Brain microvascular endothelial cell (primary cell): ENCODE measurements around the gene ITGAX.

ENCODE experiments used
- DNase-seq: peaks from one replicate; pipeline ENCODE4 v3.0.0-alpha.2; 2020
- H3K27ac ChIP-seq: fragments of 250-450 bp; sonication (Bioruptor Pico); 2 replicates; pipeline ENCODE4 v1.5.1; 2020; ENCODE audit warnings: mild to moderate bottlenecking, moderate library complexity
- H3K27me3 ChIP-seq: fragments of 250-450 bp; sonication (Bioruptor Pico); replicated peaks from 2 replicates; pipeline ENCODE4 v1.5.1; 2020; ENCODE audit warnings: mild to moderate bottlenecking
- H3K36me3 ChIP-seq: fragments of 250-450 bp; sonication (Bioruptor Pico); replicated peaks from 2 replicates; pipeline ENCODE4 v1.5.1; 2020; ENCODE audit warnings: mild to moderate bottlenecking
- H3K4me3 ChIP-seq: 2 replicates; pipeline ENCODE4 v1.5.1; 2011; ENCODE audit warnings: low read depth, mild to moderate bottlenecking, control low read depth, low read length, moderate library complexity
- in situ Hi-C: cut with HindIII; loops from 2 replicates; pipeline ENCODE4 v1.10.0; 2017; ENCODE audit warnings: low sequenced_read_pairs, low pct_ligation_motif_present
- TF ChIP-seq, protein P1 (sequence below): IDR thresholded peaks from 2 replicates; pipeline ENCODE4 v1.5.1; 2011; ENCODE audit warnings: low read depth, mild to moderate bottlenecking, moderate library complexity, low read length, control low read depth, inconsistent platforms; ENCODE audit errors: missing control alignments

ITGAX gene

DNA sequence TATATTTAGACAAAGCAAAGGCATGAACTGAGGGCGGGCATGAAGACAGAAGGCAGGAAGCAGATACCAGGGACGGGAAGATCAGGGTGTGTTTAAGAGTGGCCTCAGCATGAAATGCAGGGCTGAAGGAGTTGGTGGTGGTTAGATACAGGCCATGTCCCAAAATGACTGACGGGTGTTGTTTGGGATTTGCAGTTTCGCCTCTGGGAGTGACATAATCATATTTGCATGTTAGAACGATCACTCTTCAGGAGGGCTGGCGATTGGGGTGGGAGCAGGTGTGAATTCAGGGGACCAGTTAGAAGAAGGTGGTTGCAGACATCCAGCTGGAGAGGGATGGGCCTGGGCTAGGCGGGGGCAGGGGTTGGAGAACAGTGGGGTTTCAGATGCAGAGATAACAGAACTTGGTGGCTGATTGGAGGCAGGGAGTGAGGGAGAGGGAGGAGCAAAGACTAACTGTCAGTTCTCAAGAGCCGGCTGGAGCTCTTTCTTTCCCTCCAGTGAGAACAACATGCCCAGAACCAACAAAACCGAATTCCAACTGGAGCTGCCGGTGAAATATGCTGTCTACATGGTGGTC is 27.2 kb upstream of the ITGAX start:
- Histone ChIP-seq H3K36me3 (no peaks in the 10 kb centered on the region), H3K27ac (no peak overlapping the region), H3K4me3 (no peak overlapping the region), H3K27me3 (peaks cover 19% of the 10 kb centered on the region)
- in situ Hi-C loops = no loop called here
- DNase-seq = no peak
- TF ChIP-seq, protein P1, sequence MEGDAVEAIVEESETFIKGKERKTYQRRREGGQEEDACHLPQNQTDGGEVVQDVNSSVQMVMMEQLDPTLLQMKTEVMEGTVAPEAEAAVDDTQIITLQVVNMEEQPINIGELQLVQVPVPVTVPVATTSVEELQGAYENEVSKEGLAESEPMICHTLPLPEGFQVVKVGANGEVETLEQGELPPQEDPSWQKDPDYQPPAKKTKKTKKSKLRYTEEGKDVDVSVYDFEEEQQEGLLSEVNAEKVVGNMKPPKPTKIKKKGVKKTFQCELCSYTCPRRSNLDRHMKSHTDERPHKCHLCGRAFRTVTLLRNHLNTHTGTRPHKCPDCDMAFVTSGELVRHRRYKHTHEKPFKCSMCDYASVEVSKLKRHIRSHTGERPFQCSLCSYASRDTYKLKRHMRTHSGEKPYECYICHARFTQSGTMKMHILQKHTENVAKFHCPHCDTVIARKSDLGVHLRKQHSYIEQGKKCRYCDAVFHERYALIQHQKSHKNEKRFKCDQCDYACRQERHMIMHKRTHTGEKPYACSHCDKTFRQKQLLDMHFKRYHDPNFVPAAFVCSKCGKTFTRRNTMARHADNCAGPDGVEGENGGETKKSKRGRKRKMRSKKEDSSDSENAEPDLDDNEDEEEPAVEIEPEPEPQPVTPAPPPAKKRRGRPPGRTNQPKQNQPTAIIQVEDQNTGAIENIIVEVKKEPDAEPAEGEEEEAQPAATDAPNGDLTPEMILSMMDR = no peak

DNA sequence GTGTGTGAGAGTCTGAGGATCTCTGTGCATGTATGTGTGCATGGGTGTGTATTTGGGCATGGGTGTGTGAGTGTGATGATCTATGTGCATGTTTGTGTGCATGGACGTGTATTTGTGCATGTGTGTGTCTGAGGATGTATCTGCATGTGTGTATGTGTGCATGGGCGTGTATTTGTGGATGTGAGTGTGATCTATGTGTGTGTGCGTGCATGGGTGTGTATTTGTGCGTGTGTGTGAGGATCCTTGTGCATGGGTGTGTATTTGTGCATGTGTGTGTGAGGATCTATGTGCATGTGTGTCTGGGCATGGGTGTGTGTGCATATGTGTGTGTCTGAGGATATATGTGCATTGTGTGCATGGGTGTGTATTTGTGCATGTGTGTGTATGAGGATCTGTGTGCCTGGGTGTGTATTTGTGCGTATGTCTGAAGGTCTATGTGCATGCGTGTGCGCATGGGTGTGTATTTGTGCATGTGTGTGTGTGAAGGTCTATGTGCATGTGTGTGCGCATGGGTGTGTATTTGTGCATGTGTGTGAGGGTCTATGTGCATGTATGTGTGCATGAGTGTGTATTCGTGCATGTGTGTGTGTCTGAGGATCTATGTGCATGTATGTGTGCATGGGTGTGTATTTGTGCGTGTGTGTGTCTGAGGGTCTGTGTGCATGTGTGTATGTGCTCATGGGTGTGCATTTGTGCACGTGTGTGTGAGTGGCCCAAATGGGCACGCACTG is 26.5 kb upstream of the ITGAX start:
- peaks cover 19% of the 10 kb centered on the region for H3K27me3 ChIP-seq
- H3K4me3 ChIP-seq = no peak overlapping the region
- no peak overlapping the region for H3K27ac ChIP-seq
- TF ChIP-seq, protein P1 = no peak
- H3K36me3 ChIP-seq = no peaks in the 10 kb centered on the region
- DNase-seq = no peak
- in situ Hi-C loops = no loop called here

DNA sequence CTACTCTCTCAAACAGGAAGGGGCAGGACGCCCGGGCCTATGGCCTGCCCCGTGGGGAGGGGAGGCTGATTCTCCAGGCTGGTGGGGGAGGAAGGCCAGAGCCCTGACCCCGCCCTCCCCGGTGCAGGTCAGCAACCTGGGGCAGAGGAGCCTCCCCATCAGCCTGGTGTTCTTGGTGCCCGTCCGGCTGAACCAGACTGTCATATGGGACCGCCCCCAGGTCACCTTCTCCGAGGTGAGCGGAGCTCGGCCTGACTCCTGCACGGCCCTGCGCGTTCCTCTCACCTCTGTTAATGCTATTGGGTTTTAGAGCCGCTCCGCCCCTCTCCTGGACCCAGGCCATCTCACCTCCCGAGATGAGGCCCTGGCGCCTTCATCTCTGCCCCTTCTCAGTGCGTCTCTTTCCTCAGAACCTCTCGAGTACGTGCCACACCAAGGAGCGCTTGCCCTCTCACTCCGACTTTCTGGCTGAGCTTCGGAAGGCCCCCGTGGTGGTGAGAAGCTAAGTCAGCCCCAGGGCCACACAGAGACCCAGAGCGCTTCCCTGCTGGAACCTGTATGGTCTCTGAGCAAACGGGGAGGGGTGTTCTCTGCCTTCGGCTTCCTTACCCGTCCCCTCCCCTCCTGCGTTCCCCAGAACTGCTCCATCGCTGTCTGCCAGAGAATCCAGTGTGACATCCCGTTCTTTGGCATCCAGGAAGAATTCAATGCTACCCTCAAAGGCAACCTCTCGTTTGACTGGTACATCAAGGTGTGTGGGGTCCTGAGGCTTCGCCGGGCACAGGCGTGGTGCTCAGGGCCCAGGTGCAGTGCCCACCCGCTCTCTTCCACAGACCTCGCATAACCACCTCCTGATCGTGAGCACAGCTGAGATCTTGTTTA is 25.1 kb upstream of the ITGAX start:
- TF ChIP-seq, protein P1 = no peak
- in situ Hi-C loops = no loop called here
- peaks cover 19% of the 10 kb centered on the region for H3K27me3 ChIP-seq
- no peak overlapping the region for H3K4me3 ChIP-seq
- no peak overlapping the region for H3K27ac ChIP-seq
- DNase-seq = no peak
- H3K36me3 ChIP-seq = no peaks in the 10 kb centered on the region

DNA sequence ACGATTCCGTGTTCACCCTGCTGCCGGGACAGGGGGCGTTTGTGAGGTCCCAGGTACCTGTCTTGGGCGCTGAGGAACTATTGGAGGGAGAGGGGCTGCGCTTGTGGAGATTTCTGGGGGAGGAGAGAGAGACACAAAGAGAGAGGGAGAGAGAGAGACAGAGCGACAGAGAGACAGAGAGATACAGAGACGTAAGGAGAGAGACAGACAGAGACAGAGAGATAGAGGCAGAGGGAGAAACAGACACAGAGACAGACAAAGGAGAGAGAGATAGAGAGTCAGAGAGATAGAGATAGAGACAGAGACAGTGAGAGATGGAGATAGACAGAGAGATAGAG is 24.5 kb upstream of the ITGAX start:
- TF ChIP-seq, protein P1 = no peak
- no peak for DNase-seq
- H3K27me3 ChIP-seq = peaks cover 19% of the 10 kb centered on the region
- no peak overlapping the region for H3K4me3 ChIP-seq
- H3K36me3 ChIP-seq = no peaks in the 10 kb centered on the region
- in situ Hi-C loops = no loop called here
- H3K27ac ChIP-seq = no peak overlapping the region

DNA sequence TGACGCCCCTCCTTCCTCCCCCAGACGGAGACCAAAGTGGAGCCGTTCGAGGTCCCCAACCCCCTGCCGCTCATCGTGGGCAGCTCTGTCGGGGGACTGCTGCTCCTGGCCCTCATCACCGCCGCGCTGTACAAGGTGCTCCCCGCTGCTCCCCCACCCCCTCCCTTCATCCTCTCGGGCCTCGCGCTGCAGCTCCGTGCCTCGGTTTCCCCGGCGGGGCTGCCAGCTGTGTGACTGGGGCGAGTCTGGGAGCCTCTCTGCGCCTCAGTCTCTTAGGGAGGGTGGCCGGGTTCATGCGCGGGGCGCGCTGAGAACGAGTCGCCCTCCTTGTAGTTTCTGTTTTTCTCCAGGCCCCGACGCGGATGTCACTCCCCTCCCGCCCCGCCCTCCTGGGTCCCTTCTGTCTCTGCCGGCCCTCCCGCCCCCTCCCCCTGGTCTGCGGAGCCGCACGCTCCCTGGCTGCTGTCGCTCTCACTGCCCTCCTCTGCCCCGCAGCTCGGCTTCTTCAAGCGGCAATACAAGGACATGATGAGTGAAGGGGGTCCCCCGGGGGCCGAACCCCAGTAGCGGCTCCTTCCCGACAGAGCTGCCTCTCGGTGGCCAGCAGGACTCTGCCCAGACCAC is 23.7 kb upstream of the ITGAX start:
- Histone ChIP-seq H3K4me3 (no peak overlapping the region), H3K36me3 (no peaks in the 10 kb centered on the region), H3K27ac (no peak overlapping the region), H3K27me3 (peaks cover 19% of the 10 kb centered on the region)
- in situ Hi-C loops = no loop called here
- TF ChIP-seq, protein P1 = no peak
- no peak for DNase-seq
